NCI-H446 treated with DMSO at 0.1 percent for 48 hours (cell line): Measurements from ENCODE around the gene HOXB7.

Experiments used
- DNase-seq: peaks from one replicate; lab custom pipeline; 2025; lab: John Stamatoyannopoulos, UW

Gene HOXB7

GRCh38 chr17:48565925-48566710 is 44.7 kb downstream of the HOXB7 start:
- no peak for DNase-seq

DNA sequence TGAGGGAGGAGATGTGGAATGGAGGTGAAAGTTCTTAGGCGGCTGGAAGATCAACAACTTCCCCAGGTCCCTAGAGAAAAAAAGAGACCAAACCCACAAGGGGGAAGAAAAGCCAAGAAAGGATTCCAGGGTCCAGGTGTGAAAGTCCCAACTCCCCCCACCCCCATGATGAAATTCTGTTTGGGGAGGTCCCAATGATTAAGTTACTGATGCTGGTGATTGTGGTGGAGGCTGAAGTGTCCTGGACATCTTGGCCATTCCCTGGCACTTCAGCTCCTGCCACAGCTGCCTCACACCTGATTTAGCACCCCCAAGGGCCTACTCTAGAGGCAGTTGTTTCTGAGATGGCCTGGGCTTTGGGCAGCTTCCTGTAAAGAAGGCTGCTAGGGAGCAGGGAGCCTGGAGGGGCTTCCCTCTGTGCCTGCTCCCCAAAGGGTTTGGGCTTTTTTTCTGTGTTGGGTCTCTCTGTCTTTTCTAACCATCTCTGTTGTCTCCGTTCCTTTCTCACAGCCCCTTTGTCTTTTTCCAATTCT is 45.7 kb downstream of the HOXB7 start:
- DNase-seq, result no peak

DNA sequence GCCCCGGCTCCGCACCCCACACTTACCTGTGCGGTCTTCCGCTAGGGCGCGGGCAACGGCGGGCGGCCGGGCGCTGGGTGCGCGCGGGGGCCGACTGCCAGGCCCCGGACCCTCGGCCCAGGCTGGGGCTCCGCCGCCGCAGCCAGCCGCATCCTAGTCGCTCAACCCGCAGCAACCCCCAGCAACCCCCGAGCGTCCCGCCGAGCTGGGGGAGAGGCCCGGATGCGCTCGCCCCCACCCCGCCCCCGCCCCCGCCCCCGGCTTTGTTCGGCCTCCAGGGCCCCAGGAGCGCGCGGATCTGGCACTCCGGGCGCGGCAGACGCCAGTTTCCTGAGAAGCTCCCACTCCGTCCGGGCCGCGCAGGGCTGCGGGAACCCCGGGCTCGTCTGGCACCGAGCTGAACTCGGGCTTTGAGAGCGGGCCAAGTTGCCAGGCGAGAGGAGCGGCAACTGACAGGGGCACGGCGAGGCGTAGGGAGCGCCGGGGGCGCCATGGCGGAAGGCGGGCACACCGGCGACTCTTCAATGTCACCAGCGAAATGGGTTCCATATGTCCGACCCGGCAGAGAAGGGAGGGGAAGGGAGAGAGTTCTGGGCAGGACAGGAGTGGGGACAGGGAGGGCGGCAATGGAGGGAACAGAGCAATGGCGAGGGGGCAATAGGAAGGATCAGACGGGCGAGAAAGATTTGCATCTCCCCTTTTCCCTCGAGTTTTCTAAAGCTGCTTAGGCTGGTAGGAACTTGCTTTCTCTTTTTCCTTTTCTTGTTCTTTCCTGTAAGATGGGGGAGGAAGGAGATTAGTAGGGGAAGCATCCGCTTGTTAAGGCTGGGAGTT is 46.4 kb downstream of the HOXB7 start:
- no peak for DNase-seq

DNA sequence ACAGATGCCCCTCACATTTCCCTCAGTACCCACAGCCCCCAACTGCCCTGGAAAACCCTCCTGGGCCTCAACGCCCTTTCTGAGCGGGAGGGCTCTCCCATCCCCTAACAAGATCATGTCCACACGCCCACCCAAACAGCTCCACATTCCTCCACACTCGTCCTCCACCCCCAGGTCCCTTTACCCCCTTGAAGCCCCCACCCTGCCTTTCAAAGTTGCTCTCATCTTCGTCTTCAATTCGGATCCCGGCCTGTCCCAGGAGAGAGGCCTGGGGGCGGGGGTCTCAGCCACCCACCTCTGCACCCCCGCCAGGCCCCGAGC is 47.0 kb downstream of the HOXB7 start:
- DNase-seq, result no peak

DNA sequence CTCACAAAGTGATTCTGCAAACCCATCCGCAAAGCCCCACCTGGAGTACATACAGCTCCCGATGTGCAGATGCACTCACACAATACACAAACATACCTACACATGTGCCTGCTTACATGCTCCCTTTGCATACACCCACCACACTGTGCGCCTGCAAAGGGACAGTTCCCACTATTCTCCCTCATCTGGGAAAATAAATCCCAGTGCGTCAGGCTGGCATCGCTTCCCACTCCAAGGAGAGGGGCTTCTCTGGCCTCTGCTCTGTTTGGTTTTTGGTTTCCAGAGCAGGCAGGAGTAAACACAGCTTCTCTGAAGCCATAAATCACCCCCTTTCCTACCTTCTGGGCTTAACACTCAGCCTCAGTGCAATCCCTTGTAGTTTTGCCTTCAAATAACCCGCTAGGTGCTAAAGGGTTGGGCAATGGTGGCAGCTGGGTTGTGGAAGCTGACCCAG is 47.4 kb downstream of the HOXB7 start:
- no peak for DNase-seq

- DNase-seq, result no peak
Observed at GRCh38 chr17:48562934-48563333, 47.9 kb downstream of the HOXB7 start.

DNA sequence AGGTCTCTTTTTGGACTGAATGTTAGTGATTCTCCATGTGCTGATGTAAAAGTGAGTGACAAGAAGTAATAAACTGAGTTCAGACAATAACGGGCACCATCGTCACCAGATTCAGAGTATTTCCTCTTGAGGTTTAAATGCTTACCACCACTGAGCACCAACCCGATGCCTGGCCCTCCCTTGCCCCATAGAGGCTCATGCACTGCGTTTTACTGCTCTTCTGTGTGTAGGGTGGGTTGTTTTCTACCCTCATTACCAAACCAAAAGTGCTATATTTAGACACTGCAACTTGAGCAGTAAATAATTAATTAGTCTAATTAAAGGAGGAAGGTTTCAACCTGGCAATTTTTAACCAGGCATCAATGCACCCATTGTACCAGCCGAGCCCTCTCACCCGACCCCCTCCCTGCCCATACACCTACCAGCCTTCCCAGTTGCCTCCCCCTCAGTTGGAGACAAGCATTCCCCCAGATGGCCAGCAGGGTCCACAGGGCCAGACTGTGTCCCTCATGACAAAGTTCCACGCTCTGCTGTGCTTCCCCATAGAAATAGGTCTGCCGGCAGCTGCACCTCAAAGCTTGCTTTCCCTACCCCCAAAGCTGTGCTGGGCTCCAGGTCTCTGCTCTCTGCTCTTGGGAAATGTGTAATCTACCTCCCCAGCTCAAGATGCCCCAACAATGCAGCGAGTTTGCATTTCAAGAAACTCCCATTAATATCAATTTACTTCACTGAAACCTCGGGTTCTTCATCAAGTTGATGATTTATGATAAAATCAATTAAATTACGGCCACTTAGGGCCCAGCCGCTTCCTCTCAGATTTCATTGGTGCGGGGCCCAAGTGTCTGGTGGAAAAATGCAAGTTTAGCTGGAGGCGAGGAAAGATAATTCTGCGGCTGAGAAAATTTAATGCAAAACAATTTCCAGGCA is 48.7 kb downstream of the HOXB7 start:
- DNase-seq, result no peak

DNA sequence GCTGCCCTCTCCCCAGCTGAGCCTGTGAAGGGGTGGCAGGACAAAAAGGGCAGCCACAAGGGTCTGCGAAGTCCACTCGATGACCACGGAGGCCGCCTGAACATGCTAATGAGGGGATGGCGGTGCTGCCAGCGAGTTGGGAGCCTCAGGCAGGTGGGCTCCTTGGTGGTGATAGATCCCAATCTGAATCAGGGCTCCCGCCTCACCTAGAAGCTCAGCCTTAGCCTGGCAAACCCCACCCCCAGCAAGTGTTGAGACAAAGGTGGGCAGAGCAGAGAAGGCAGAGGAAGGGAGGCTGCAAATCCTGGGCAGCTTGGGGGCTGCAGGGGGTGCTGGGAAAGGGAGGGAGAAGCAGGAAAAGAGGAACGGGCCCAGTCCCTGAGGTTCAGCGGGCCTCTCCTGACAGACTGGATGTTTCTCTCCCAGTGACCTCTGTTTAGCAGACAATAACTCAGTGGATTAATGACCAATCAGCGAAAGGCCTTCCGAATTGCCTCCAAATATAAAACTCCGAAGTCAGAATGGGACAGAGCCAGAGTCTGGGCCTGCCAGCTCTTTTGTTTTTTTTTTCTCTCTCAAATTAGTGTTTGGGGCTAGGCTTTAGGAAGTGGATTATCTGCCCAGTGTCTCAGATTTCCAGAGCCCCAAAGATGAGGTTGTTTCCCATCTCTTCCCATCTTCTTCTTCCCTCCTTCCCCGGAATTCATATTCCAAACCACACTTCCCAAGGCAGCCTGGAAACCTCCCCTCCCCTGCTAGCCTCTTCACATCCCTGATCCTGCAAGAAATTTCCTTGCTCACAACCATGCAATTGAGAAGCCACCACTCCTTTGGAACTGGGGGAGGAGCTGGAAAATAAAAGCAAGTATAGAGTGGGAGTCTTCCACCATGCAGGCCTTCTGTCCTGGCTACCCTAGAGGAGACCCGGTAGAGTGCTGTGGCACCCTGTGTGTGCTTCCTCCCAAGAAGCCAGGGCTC is 50.7 kb downstream of the HOXB7 start:
- no peak for DNase-seq

GRCh38 chr17:48559122-48559839 is 51.5 kb downstream of the HOXB7 start:
- DNase-seq, result no peak

GRCh38 chr17:48558831-48559121 is 52.0 kb downstream of the HOXB7 start:
- no peak for DNase-seq

GRCh38 chr17:48558057-48558830 is 52.6 kb downstream of the HOXB7 start:
- DNase-seq, result no peak
